HG02763 (cell line): Measurements from ENCODE around the gene PLXNA4.
A peak's percentile ranks its signal among the peaks of the same experiment; 100 is the strongest.

Experiments used
- ATAC-seq: cut with Tn5 transposase; IDR thresholded peaks from one replicate; pipeline ENCODE4 v1.9.1; 2021; ENCODE audit warnings: mild to moderate bottlenecking, moderate library complexity; ENCODE audit not compliant: unreplicated experiment

PLXNA4 gene

DNA sequence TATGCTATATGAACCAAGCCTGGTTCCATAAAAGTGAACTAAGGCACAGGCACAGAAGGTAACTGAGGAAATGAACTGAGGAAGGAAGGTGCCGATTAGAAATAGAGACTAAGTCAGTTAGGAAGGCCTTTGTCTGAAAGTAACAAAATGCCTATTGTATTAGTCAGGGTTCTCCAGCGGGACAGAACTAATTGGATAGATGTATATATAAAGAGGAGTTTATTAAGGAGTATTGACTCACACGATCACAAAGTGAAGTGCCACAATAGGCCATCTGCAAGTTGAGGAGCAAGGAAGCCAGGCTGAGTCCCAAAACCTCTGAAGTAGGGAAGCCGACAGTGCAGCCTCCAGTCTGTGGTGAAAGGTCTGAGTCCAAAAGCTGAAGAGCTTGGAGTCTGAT lies 13.9 kb upstream of the PLXNA4 start:
- ATAC-seq = no peak

- no peak for ATAC-seq
Measured at GRCh38 chr7:132588596-132588995, 12.3 kb upstream of the PLXNA4 start.

DNA sequence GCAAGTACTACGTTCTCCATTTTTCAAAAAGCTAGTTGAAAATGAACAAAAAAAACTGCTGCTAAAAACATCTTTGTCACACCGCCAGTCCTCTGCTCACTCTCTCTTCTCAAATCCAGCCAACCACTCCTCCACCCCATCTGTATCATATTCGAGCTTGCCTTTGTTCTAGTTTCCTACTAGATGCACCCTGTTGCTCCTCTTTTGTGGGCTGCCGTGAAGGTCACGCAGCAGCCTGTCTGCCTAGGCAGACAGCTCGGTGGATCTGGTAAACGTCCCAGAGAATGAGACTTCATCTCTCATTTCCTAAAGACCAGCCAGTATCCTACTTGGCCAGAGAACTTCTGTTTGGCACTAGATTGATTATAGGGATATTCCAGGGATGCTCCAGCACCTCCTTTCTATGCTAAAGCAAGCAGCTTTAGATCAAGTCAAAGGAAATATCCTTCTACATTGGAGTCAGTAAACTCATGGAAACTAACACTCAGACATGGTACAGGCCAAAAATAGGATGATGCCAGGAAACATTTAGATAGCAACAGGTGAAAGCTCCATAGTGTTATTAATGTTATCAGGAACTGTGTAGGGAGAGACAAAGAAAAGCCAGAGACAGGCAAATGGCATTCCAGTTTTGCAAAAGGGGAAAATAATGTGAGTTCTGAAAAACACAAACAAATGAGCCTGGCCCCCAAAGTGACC lies 8.7 kb upstream of the PLXNA4 start:
- ATAC-seq = no peak

DNA sequence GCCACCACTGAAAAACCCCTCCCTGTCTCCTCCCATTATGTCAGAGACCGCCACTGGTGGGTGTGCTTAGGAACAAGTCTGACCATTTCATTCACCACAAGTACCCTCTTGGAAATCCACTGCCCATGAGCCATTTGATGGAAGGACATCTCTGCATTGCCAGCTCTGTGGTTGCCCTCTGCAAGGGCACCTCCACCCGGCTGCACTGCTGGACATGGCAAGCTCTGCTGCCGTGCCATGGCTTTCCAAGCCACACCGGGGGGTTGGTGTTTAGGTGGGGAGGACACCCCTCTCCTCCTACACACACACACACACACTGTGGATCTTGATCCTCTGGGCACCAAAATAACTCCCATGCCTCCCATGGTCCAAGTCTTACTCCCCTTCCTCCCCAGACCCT lies 5.2 kb upstream of the PLXNA4 start:
- ATAC-seq = no peak

DNA sequence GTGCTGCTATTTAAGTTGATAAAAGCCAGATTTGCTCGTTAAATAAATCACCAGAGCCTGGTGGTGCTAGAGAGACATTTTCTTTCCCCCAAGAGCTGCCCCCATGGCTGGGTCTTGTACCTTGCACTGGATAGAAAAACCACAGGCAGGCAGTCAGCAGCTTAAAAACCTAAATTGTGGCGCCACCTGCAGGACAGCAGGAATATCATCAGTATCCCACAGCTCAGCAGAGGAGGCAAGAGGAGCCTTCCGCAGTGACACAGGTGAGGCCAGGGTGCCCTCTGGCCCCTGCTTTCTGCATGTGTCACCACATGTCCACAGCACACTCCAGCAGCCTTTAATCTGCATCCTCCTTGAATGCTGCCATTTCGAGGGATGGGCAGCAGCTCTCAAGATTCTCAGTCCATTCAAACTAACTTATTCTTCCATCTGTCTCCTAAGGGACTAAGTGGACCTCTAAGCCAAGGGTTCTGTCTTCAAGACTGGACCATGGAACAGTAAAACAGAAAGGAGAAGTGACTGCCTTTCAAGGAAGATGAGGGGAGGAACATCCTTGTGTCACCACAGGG lies 4.5 kb upstream of the PLXNA4 start:
- peak; percentile 56 for ATAC-seq

DNA sequence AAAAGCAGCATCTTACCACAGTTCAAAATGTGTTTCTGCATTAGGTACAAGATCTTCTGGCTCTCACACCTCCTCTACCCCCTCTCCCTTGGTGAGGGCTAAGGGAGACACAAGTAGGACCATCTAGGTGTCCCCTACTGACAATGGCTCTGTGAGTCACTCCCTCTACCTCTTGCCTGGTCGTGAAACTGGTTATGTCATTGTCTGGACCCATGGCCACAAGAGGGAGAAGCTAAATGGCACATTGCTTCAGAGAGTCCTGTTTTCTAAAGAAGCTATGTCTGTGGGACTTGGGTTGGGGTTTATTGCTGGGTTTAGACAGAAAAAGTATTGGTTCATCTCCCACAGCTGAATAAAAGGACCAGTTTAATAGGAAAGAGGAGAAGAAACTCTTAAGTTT lies 4.0 kb upstream of the PLXNA4 start:
- no peak for ATAC-seq

DNA sequence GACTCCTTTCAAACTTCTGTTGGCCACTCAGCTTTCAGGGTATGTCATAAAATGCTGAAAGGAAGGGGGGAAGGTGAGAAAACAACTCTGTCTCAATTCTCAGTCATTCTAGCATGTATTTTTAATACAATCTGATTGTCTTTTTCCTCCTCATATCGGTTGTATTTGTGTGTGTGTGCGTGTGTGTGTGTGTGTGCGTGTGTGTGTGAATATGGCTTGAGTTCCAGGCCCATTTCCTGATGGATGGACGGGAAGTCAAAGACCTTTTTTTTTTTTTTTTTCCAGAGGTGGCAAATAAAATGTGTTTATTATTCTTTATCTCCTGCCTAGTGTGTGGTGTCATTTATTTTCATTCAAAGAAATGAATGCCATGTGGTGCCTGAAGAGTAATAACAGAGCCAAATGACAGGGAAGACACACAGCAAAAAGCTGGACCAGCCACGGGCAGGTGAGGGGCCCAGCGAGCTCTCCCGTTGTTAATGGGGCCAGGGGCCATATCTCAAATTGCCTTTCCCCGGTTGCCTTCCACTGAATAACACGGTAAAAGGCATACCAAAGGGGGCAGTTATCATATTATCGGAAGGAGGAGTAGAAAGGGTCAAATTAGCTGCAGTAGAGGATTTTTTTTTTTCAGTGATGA lies 3.1 kb upstream of the PLXNA4 start:
- no peak for ATAC-seq

- no peak for ATAC-seq
Measured at GRCh38 chr7:132578826-132579225, 2.6 kb upstream of the PLXNA4 start.

GRCh38 chr7:132578050-132578370 lies 1.7 kb upstream of the PLXNA4 start:
- ATAC-seq = no peak

DNA sequence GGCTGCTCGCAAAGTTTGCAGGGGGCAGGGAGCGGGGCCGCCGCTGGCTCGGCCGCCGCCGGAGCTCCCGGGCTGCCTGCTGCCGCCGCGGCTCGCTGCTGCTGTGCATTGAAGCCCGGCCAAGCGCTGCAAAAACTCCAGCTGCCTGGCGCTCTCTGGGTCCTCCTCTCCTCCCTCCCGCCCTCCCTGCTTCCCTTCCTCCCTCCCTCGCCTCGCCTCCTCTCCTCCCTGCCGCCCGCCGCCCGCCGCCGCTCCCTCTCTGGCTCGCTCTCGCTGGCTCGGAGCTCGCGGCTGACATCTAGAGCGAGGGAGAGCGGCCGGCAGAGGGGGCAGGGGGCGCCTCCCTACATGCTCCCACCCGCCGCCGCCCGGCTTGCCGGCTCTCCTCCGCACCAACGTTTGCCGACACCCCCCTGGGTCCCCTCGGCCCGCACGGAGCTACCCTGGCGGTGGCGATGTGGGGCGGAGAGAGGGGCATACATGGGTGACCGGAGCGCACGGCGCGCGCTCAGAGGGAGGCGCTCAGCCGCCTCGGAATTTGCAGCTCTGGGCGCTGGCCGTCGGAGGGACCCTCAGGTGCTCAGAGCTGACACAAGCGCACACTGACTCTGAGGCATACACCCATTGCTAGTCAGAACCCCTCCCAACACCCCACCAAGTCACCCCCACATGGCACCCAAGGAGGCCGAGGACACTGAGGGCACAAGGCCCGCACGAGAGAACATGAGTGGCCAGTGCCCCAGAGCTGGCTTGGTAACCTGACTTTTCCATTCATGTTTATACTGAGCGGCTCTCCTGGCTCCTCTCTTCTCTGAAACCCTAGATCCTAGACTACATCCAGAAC lies 1.2 kb upstream of the PLXNA4 start:
- ATAC-seq = no peak

- ATAC-seq = no peak
Measured at GRCh38 chr7:132576721-132577085, 433 bp upstream of the PLXNA4 start.

DNA sequence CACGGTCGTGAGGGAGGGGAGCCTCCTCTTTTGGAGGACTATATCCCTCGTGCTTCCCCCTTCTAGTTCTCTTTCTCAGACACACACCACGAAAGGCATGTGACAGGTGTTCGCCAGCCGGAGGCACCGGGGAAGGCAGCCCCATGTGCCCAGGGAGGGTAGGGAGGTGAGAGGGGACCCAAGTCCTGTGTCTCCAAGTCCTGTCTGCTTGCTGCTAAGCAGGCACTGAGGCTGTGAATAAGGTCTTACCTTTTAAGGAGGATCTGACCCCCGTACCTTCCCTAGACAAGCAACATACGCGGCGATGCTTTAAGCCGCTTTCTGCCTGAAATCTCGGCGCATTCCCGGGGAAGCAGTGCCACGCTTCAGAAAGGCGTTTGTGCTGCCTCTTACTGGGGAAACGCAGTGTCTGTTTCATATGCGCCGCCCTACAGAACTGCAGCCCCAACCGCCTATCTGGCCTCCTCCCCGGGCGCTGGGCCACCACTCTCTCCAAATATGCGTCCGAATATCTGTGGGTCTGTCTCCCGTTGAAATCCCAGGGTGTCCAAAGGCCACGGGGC lies 770 bp downstream of the PLXNA4 start:
- no peak for ATAC-seq

GRCh38 chr7:132574223-132574622 lies 2.0 kb downstream of the PLXNA4 start:
- ATAC-seq = no peak

- no peak for ATAC-seq
Measured at GRCh38 chr7:132573251-132573955, 2.9 kb downstream of the PLXNA4 start.

DNA sequence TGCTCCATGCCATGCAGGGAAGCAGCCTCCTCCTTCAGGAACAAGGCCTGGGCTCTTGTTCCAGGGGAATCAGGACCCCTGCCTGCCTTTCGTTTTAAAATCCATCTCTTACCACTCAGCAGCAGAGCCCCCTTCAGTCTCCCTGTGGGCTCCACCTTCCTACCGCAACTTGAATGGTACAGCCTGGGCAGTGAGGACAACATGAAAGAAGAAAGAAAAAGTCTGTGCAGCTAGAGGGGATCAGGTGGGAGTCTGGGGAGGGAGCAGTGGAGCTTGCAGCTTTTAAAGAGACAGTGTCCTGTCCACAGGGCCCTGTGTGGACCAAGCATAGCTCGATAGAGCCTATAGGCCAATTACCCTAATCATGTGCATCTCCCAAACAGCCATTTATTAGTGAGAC lies 3.7 kb downstream of the PLXNA4 start:
- no peak for ATAC-seq

DNA sequence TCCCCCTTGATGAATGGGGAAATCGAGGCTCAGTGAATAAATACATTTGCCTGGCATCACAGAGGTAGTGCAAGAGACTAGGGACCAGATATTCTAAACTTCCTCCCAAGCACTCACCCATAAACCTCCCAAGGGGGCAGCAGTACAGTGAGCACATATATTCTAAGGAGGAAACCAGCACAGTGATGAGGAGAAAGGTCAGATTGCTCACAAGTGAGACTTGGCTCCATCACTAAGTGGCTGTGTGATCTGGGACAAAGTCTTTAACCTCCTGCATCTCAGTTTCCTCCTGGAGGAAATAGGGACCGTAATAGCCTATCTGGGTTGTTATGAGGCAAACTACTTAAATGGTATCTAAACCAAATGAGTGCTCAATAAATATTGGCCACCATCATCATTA lies 4.3 kb downstream of the PLXNA4 start:
- ATAC-seq = no peak

GRCh38 chr7:132569884-132570614 lies 6.2 kb downstream of the PLXNA4 start:
- ATAC-seq = no peak

DNA sequence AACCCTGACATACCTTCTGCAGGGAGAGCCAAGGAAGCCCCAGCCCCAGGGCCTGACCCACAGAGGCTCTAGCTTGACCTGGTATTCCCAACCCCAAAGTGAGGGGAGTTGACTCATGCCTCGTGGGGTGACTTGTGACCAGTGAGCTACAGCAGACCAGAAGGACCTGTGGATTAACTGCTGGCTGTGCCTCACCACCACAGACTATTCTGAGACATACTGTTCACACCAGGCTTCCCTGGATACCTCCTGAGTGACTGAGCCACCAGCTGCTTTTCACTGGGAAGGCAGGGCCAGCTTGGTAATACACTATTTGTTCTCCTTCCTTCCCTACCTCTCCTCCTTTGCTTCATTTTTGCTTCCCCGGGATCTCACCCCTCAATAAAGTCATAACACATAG lies 7.3 kb downstream of the PLXNA4 start:
- no peak for ATAC-seq

DNA sequence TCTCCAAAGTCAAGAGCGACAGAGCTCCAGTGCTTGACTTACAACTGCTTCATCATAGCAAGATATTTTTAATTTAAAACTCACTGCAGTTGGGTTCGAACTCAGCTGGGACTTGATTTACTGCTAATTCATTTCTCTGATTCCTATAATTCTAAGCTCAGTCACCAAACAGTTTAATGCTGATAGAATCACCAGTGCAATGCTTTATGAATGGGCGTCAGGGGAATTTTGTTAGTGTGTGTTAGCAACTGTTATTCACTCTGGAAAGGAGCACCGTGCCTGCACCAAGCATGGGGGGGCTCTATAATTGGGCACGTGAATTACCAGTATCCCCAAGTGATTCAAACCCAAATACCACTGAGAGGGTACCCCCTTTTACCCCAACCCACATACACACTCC lies 10.4 kb downstream of the PLXNA4 start:
- ATAC-seq = no peak

DNA sequence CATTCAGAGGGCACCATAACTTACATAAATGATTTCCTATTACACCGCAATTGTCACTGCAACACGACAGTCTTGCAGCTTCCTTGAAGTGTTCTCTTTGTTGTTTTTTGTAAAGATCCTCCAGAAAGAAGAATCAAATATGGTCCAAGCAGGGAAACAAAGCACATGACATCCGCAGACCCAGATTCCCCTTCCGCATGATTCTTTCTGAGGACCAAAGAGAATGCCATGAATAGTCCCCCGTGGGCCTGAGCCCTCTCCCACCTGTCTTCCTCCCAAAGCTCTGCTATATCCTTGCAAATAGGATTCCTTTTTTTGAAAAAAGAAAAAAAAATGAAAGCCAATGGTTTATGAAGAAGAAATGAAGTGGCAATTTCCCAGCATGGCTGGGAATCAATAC lies 10.8 kb downstream of the PLXNA4 start:
- ATAC-seq = no peak
